Measurements from ENCODE around the gene CDK4. TPM values are rescaled to one million over a fixed set of nuclear protein-coding genes. Genes with fewer than 3 reads are reported as not detected.
A peak's percentile ranks its signal among the peaks of the same experiment; 100 is the strongest.

Gene CDK4
- total RNA-seq, 1 donor from 2014 or later: 333 TPM

GRCh38 chr12:57758552-57759359, 6.6 kb upstream of the CDK4 start:
- Mint-ChIP-seq H3K27me3 (ENCODE audit: low read depth) (peaks cover 73% of the 10 kb centered on the region), H3K4me3 (peak overlapping the region; percentile 82), H3K9me3 (no peaks in the 10 kb centered on the region)

GRCh38 chr12:57757771-57758170, 5.7 kb upstream of the CDK4 start:
- H3K27me3 Mint-ChIP-seq (ENCODE audit: low read depth): peaks cover 71% of the 10 kb centered on the region
- H3K9me3 Mint-ChIP-seq: no peaks in the 10 kb centered on the region
- no peak for DNase-seq (ENCODE audit: low read depth, low spot score)
- H3K36me3 Mint-ChIP-seq (ENCODE audit: low read depth): peaks cover 2% of the 10 kb centered on the region
- peaks cover 26% of the 10 kb centered on the region for H3K4me1 Mint-ChIP-seq
- no peak overlapping the region for H3K27ac Mint-ChIP-seq (ENCODE audit: unreplicated experiment)
- peak overlapping the region; percentile 64 for H3K4me3 Mint-ChIP-seq
- TF ChIP-seq CTCF (conservative IDR thresholded peaks at IDR 0.05): no peak

More at GRCh38 chr12:57758552-57759359, 6.6 kb upstream of the CDK4 start:
- no peak for DNase-seq (ENCODE audit: low read depth, low spot score)
- H3K36me3 Mint-ChIP-seq (ENCODE audit: low read depth): peaks cover 2% of the 10 kb centered on the region
- TF ChIP-seq CTCF (conservative IDR thresholded peaks at IDR 0.05): no peak
- peaks cover 18% of the 10 kb centered on the region for H3K4me1 Mint-ChIP-seq
- H3K27ac Mint-ChIP-seq (ENCODE audit: unreplicated experiment): no peak overlapping the region

GRCh38 chr12:57756406-57757341, 4.6 kb upstream of the CDK4 start:
- Mint-ChIP-seq H3K4me1 (peaks cover 37% of the 10 kb centered on the region), H3K4me3 (peak overlapping the region; percentile 89), H3K27ac (ENCODE audit: unreplicated experiment) (no peak overlapping the region), H3K36me3 (ENCODE audit: low read depth) (peaks cover 5% of the 10 kb centered on the region), H3K9me3 (no peaks in the 10 kb centered on the region), H3K27me3 (ENCODE audit: low read depth) (peaks cover 69% of the 10 kb centered on the region)
- peak; percentile 62 for DNase-seq (ENCODE audit: low read depth, low spot score)
- TF ChIP-seq CTCF (conservative IDR thresholded peaks at IDR 0.05): peak; percentile 76

- Mint-ChIP-seq H3K36me3 (ENCODE audit: low read depth) (peaks cover 14% of the 10 kb centered on the region), H3K27ac (ENCODE audit: unreplicated experiment) (no peak overlapping the region), H3K4me3 (peak overlapping the region; percentile 89), H3K4me1 (peaks cover 46% of the 10 kb centered on the region), H3K9me3 (no peaks in the 10 kb centered on the region), H3K27me3 (ENCODE audit: low read depth) (peaks cover 61% of the 10 kb centered on the region)
- no peak for DNase-seq (ENCODE audit: low read depth, low spot score)
- no peak for TF ChIP-seq CTCF (conservative IDR thresholded peaks at IDR 0.05)
Measured at GRCh38 chr12:57755454-57756372, 3.6 kb upstream of the CDK4 start.

GRCh38 chr12:57755194-57755453, 3.0 kb upstream of the CDK4 start:
- no peak for TF ChIP-seq CTCF (conservative IDR thresholded peaks at IDR 0.05)
- no peak for DNase-seq (ENCODE audit: low read depth, low spot score)
- H3K27me3 Mint-ChIP-seq (ENCODE audit: low read depth): peaks cover 56% of the 10 kb centered on the region
- no peak overlapping the region for H3K4me3 Mint-ChIP-seq
- no peaks in the 10 kb centered on the region for H3K9me3 Mint-ChIP-seq
- H3K4me1 Mint-ChIP-seq: peaks cover 52% of the 10 kb centered on the region
- H3K36me3 Mint-ChIP-seq (ENCODE audit: low read depth): peaks cover 19% of the 10 kb centered on the region
- H3K27ac Mint-ChIP-seq (ENCODE audit: unreplicated experiment): no peak overlapping the region

Measured in neural crest cell (in vitro differentiated cells).